Muscle of leg (tissue), 11 donors: ENCODE results near the gene CAPRIN1. TPM values are rescaled to one million over a fixed set of nuclear protein-coding genes. Genes with fewer than 3 reads are reported as not detected.

Experiments
- DNase-seq: peaks from one replicate; pipeline ENCODE4 v3.0.0; 2013
- H3K27ac ChIP-seq: one replicate; pipeline ENCODE4 v1.5.1; 2013; ENCODE audit warnings: mild to moderate bottlenecking, low read length, control low read depth
- H3K27me3 ChIP-seq: one replicate; pipeline ENCODE4 v1.6.1; 2013; ENCODE audit warnings: low read length; ENCODE audit not compliant: control insufficient read depth, insufficient read depth
- H3K36me3 ChIP-seq: one replicate; pipeline ENCODE4 v1.6.1; 2013; ENCODE audit warnings: low read length; ENCODE audit not compliant: control insufficient read depth, insufficient read depth
- H3K4me1 ChIP-seq: one replicate; pipeline ENCODE4 v1.6.1; 2013; ENCODE audit warnings: low read length; ENCODE audit not compliant: control insufficient read depth, insufficient read depth
- H3K4me3 ChIP-seq: one replicate; pipeline ENCODE4 v1.5.1; 2013; ENCODE audit warnings: low read length, control low read depth
- H3K9me3 ChIP-seq: replicated peaks from 2 replicates; pipeline ENCODE4 v1.6.1; 2013; ENCODE audit warnings: low read depth, low read length; ENCODE audit not compliant: control insufficient read depth
- WGBS: methylation state at CpG from one replicate; pipeline ENCODE4 v1.1.5; 2013; ENCODE audit warnings: missing lambda C conversion rate; ENCODE audit not compliant: insufficient coverage; 5-methylcytosine and 5-hydroxymethylcytosine counted together
- polyA plus RNA-seq, 8 donors: library from polyadenylated mRNA; unstranded; fragments of 120-200 nt; gene quantifications; one replicate each; pipeline versions ENCODE4 v1.2.1 to v1.2.3, GENCODE V29; 2013; ENCODE audit warnings: inconsistent platforms in 1 of 8, low replicate concordance in 1 of 8; ENCODE audit not compliant: insufficient read length in 8 of 8, insufficient read depth in 1 of 8
- total RNA-seq: library from RNA; stranded (reverse); fragments of 120-200 nt; gene quantifications from one replicate; pipeline ENCODE4 v1.2.4, GENCODE V29; 2013

The CAPRIN1 gene
- total and polyA plus RNA-seq, 9 donors, result 117 to 166 (median 144) TPM

DNA sequence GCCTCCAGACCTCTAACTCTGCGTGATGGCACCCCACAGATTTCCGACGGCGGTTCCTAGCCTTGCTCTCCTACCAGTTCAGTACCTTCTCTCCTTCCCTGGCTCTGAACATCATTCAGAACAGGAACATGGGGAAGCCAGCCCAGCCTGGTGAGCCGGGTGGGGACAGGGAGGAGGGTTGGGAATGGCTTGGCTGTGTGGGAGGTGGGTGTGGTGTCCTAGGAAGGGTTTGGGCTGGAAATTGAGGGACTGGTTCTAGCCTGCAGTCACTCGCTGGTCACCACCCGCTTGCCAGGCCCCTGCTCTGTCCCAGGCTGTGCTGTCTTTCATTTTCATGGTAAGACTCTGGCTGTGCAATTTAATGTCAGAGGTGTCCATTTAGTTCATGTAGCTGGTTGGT, 87.8 kb downstream of the CAPRIN1 start:
- Histone ChIP-seq H3K27me3 (no peaks in the 10 kb centered on the region), H3K27ac (no peak overlapping the region), H3K4me3 (no peak overlapping the region), H3K9me3 (no peaks in the 10 kb centered on the region), H3K4me1 (no peaks in the 10 kb centered on the region), H3K36me3 (peaks cover 94% of the 10 kb centered on the region)
- 80% methylated on average over 3 of the region's 7 CpGs for whole genome bisulfite sequencing
- no peak for DNase-seq

- DNase-seq, result no peak
- Histone ChIP-seq H3K4me3 (no peak overlapping the region), H3K27me3 (no peaks in the 10 kb centered on the region), H3K4me1 (no peaks in the 10 kb centered on the region), H3K27ac (no peak overlapping the region), H3K9me3 (no peaks in the 10 kb centered on the region), H3K36me3 (peaks cover 94% of the 10 kb centered on the region)
- 89% methylated on average over 9 of the region's 11 CpGs for WGBS
These were observed 88.6 kb downstream of the CAPRIN1 start for GRCh38 chr11:34140149-34140548.

GRCh38 chr11:34143048-34143447, 91.5 kb downstream of the CAPRIN1 start:
- no peak overlapping the region for H3K4me3 ChIP-seq
- H3K9me3 ChIP-seq, result no peaks in the 10 kb centered on the region
- no peak overlapping the region for H3K27ac ChIP-seq
- WGBS, result 90% methylated on average over 1 of the region's 2 CpGs
- H3K36me3 ChIP-seq, result peaks cover 98% of the 10 kb centered on the region
- H3K4me1 ChIP-seq, result no peaks in the 10 kb centered on the region
- no peak for DNase-seq
- no peaks in the 10 kb centered on the region for H3K27me3 ChIP-seq

DNA sequence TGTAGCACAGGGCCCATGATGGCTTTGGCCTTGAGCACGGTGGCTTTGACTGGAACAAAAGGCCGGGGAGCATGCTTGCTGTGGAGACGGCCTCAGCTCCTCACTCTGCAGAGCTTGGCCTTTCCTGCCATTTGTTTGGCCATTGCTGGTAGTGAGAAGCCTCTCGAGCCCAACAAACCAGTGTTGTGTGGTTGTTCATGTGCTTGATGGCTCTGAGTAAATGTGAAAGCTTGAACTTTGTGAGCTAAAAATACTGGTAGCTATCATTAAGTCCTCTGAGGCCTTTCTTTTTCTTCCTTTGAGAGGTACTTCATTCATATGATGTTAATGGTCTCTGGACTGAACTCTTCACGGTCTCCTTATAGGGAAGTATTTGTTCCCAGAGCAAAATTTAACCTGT, 93.5 kb downstream of the CAPRIN1 start:
- WGBS, result 88% methylated on average over 3 of the region's 5 CpGs
- no peak for DNase-seq
- Histone ChIP-seq H3K27me3 (no peaks in the 10 kb centered on the region), H3K9me3 (no peaks in the 10 kb centered on the region), H3K4me1 (no peaks in the 10 kb centered on the region), H3K27ac (no peak overlapping the region), H3K36me3 (peaks cover 96% of the 10 kb centered on the region), H3K4me3 (no peak overlapping the region)

GRCh38 chr11:34145847-34146381, 94.4 kb downstream of the CAPRIN1 start:
- Histone ChIP-seq H3K9me3 (no peaks in the 10 kb centered on the region), H3K36me3 (peaks cover 93% of the 10 kb centered on the region), H3K4me3 (no peak overlapping the region), H3K4me1 (no peaks in the 10 kb centered on the region), H3K27ac (no peak overlapping the region), H3K27me3 (no peaks in the 10 kb centered on the region)
- 88% methylated on average over 7 of the region's 8 CpGs for WGBS
- no peak for DNase-seq

DNA sequence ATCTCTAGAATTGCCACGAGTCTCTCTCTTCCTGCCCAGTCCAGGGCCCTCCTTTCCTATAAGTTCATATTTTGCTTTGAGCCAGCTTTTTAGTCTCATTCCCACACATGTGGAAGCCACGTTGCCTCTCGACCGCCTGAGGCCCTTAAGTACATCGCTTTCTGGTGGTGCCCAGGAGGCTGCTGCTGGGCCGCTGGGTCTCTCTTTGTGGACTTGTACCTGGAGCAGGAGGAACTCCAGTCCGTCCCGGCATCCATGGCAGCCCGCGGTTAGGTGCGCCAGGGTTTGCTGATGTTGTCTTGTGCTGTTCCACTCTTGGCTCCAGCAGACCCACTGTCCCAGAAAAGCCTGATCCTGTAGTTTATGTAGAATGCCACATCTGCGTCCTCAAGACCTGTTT, 94.9 kb downstream of the CAPRIN1 start:
- Histone ChIP-seq H3K36me3 (peaks cover 88% of the 10 kb centered on the region), H3K27ac (no peak overlapping the region), H3K4me1 (no peaks in the 10 kb centered on the region), H3K27me3 (no peaks in the 10 kb centered on the region), H3K4me3 (no peak overlapping the region), H3K9me3 (no peaks in the 10 kb centered on the region)
- 93% methylated on average over 11 of the region's 12 CpGs for WGBS
- no peak for DNase-seq

GRCh38 chr11:34146866-34147265, 95.3 kb downstream of the CAPRIN1 start:
- Histone ChIP-seq H3K4me1 (no peaks in the 10 kb centered on the region), H3K27me3 (no peaks in the 10 kb centered on the region), H3K36me3 (peaks cover 87% of the 10 kb centered on the region), H3K27ac (no peak overlapping the region), H3K4me3 (no peak overlapping the region), H3K9me3 (no peaks in the 10 kb centered on the region)
- 92% methylated on average over 2 of the region's 5 CpGs for WGBS
- DNase-seq, result no peak

- Histone ChIP-seq H3K27me3 (no peaks in the 10 kb centered on the region), H3K36me3 (peaks cover 87% of the 10 kb centered on the region), H3K4me3 (no peak overlapping the region), H3K27ac (no peak overlapping the region), H3K9me3 (no peaks in the 10 kb centered on the region), H3K4me1 (no peaks in the 10 kb centered on the region)
- WGBS, result 81% methylated on average over 4 of the region's 8 CpGs
- DNase-seq, result no peak
These were observed 96.0 kb downstream of the CAPRIN1 start for GRCh38 chr11:34147581-34147980.

GRCh38 chr11:34148504-34149165, 97.1 kb downstream of the CAPRIN1 start:
- Histone ChIP-seq H3K27ac (no peak overlapping the region), H3K36me3 (peaks cover 87% of the 10 kb centered on the region), H3K9me3 (no peaks in the 10 kb centered on the region), H3K4me1 (no peaks in the 10 kb centered on the region), H3K27me3 (no peaks in the 10 kb centered on the region), H3K4me3 (no peak overlapping the region)
- DNase-seq, result no peak
- WGBS, result 73% methylated on average over 9 of the region's 16 CpGs

DNA sequence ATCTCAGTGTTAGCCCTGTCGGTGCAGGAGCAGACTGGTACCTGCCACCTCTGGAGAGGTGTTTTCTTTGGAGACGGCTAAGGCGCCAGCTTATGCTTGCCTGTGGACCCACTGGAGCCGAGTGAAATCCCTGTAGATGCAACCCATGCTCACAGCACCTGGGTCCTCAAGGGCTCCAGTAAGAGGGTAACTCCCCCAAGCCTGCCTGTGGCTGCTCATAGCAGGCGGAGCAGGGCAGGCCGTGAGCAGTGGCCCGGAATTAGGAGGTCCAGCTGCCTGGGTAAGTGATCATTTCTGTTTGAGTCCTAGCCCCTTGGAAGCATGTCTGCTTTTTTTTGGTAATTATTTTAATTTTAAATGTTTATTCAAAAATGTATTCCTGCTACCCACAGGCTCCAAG, 97.7 kb downstream of the CAPRIN1 start:
- no peak for DNase-seq
- Histone ChIP-seq H3K4me1 (no peaks in the 10 kb centered on the region), H3K36me3 (peaks cover 87% of the 10 kb centered on the region), H3K9me3 (no peaks in the 10 kb centered on the region), H3K4me3 (no peak overlapping the region), H3K27me3 (no peaks in the 10 kb centered on the region), H3K27ac (no peak overlapping the region)
- WGBS, result 82% methylated on average over 5 of the region's 7 CpGs

GRCh38 chr11:34149786-34150185, 98.3 kb downstream of the CAPRIN1 start:
- no peak for DNase-seq
- 44% methylated on average over 11 of the region's 13 CpGs for WGBS
- no peak overlapping the region for H3K27ac ChIP-seq
- H3K36me3 ChIP-seq, result peaks cover 82% of the 10 kb centered on the region
- H3K27me3 ChIP-seq, result no peaks in the 10 kb centered on the region
- H3K4me3 ChIP-seq, result no peak overlapping the region
- no peaks in the 10 kb centered on the region for H3K9me3 ChIP-seq
- H3K4me1 ChIP-seq, result no peaks in the 10 kb centered on the region
